H1 (cell line): ENCODE data around the gene GTF2A2. TPM values are rescaled to one million over a fixed set of nuclear protein-coding genes. Genes with fewer than 3 reads are reported as not detected.

Experiments used
- CTCF ChIA-PET: fragments of 300-600 bp; sonication (Branson Sonifier 250); formaldehyde crosslinking; loops from one replicate; lab custom pipeline; 2021; ENCODE audit not compliant: partially characterized antibody; lab: Charles Lee
- POLR2A ChIA-PET: fragments of 300-600 bp; sonication (Branson Sonifier 250); formaldehyde crosslinking; loops from one replicate; lab custom pipeline; 2021; ENCODE audit warnings: inconsistent platforms; ENCODE audit not compliant: partially characterized antibody; lab: Charles Lee
- DNase-seq, 2 experiments: peaks; one replicate each; pipeline versions ENCODE4 v3.0.0 to v3.0.0-alpha.2; 2010 to 2022; ENCODE audit warnings: low spot score in 2 of 2, low read depth in 1 of 2, mixed read lengths in 1 of 2
- FAIRE-seq: peaks from 2 replicates; lab custom pipeline; 2011; peaks lifted over from hg19 to GRCh38; lab: Jason Lieb, UNC
- H2AFZ ChIP-seq: 2 replicates; pipeline ENCODE4 v1.8.1; 2012; ENCODE audit warnings: low read length, inconsistent platforms
- H2AK5ac ChIP-seq: 2 replicates; pipeline ENCODE4 v1.6.1; 2013; ENCODE audit warnings: low read depth, low read length
- H2BK120ac ChIP-seq: replicated peaks from 2 replicates; pipeline ENCODE3; 2013; ENCODE audit warnings: low read depth, low read length, inconsistent platforms
- H2BK12ac ChIP-seq: 2 replicates; pipeline ENCODE4 v1.6.1; 2013; ENCODE audit warnings: low read depth, low read length
- H2BK15ac ChIP-seq: 2 replicates; pipeline ENCODE4 v1.6.1; 2013; ENCODE audit warnings: low read length
- H2BK20ac ChIP-seq: 2 replicates; pipeline ENCODE4 v1.6.1; 2013; ENCODE audit warnings: low read length
- H2BK5ac ChIP-seq: 2 replicates; pipeline ENCODE4 v1.6.1; 2013; ENCODE audit warnings: low read depth, low read length
- H3K14ac ChIP-seq: 2 replicates; pipeline ENCODE4 v1.6.1; 2013; ENCODE audit warnings: inconsistent platforms; ENCODE audit not compliant: insufficient read length
- H3K18ac ChIP-seq: 2 replicates; pipeline ENCODE4 v1.6.1; 2013; ENCODE audit warnings: low read length; ENCODE audit errors: extremely low read depth
- H3K23ac ChIP-seq: 2 replicates; pipeline ENCODE4 v1.6.1; 2013; ENCODE audit warnings: inconsistent platforms; ENCODE audit not compliant: insufficient read length
- H3K23me2 ChIP-seq: 2 replicates; pipeline ENCODE4 v1.6.1; 2013; ENCODE audit warnings: low read depth, low read length
- H3K27ac ChIP-seq: 2 replicates; pipeline ENCODE4 v1.6.1; 2011; ENCODE audit warnings: low read depth, low read length, inconsistent platforms
- H3K27me3 ChIP-seq, 4 experiments: replicated peaks in 1 of 4; 1 replicate in 1 of 4; 2 replicates in 3 of 4; pipeline versions ENCODE4 v1.6.1 to v1.8.1; 2011 to 2013; ENCODE audit warnings: low read length in 3 of 4, mild to moderate bottlenecking in 3 of 4, inconsistent platforms in 2 of 4, mixed read lengths in 2 of 4, moderate library complexity in 1 of 4; ENCODE audit not compliant: control insufficient read depth in 3 of 4, insufficient read depth in 3 of 4; ENCODE audit errors: extremely low read depth in 1 of 4
- H3K36me3 ChIP-seq, 4 experiments: 2 replicates each; pipeline versions ENCODE4 v1.6.1 to v1.8.1; 2011 to 2013; ENCODE audit warnings: mild to moderate bottlenecking in 4 of 4, low read length in 3 of 4, moderate library complexity in 2 of 4, control low read depth in 1 of 4, inconsistent platforms in 1 of 4; ENCODE audit not compliant: insufficient read depth in 4 of 4, control insufficient read depth in 2 of 4
- H3K4ac ChIP-seq: replicated peaks from 2 replicates; pipeline ENCODE3; 2013; ENCODE audit warnings: low read length, low read depth, mixed read lengths, inconsistent platforms; ENCODE audit not compliant: insufficient read length
- H3K4me1 ChIP-seq, 4 experiments: replicated peaks in 1 of 4; 1 replicate in 1 of 4; 2 replicates in 3 of 4; pipeline versions ENCODE4 v1.6.1 to v1.8.1; 2011 to 2013; ENCODE audit warnings: low read length in 3 of 4, inconsistent platforms in 2 of 4, mixed read lengths in 1 of 4; ENCODE audit not compliant: insufficient read depth in 4 of 4, control insufficient read depth in 3 of 4
- H3K4me2 ChIP-seq, 2 experiments: 2 replicates each; pipeline versions ENCODE4 v1.6.1 to v1.8.1; 2011 to 2013; ENCODE audit warnings: low read depth in 2 of 2, low read length in 2 of 2, control low read depth in 1 of 2, inconsistent platforms in 1 of 2, mild to moderate bottlenecking in 1 of 2; ENCODE audit not compliant: insufficient read depth in 1 of 2
- H3K4me3 ChIP-seq, 4 experiments: fragments of 200-600, 300-600 bp in 1 of 4; sonication (generic), shearing (Covaris generic), sonication (Bioruptor Twin) in 1 of 4; 2 replicates each; pipeline versions ENCODE4 v1.5.1 to v1.8.1; 2011 to 2016; ENCODE audit warnings: low read length in 4 of 4, low read depth in 3 of 4, control low read depth in 2 of 4, inconsistent platforms in 2 of 4, mild to moderate bottlenecking in 2 of 4, mixed read lengths in 1 of 4, moderate library complexity in 1 of 4; ENCODE audit not compliant: insufficient read depth in 2 of 4; ENCODE audit errors: extremely low read depth in 1 of 4
- H3K56ac ChIP-seq: replicated peaks from 2 replicates; pipeline ENCODE3; 2013; ENCODE audit warnings: low read depth, mild to moderate bottlenecking, mixed read lengths, low read length, inconsistent platforms; ENCODE audit not compliant: insufficient read length
- H3K79me1 ChIP-seq: 2 replicates; pipeline ENCODE4 v1.6.1; 2013; ENCODE audit warnings: low read depth, low read length, control low read depth
- H3K79me2 ChIP-seq, 2 experiments: 2 replicates each; pipeline versions ENCODE4 v1.6.1 to v1.8.1; 2012 to 2013; ENCODE audit warnings: low read length in 2 of 2, mild to moderate bottlenecking in 2 of 2, inconsistent platforms in 1 of 2; ENCODE audit not compliant: insufficient read depth in 2 of 2, control insufficient read depth in 1 of 2
- H3K9ac ChIP-seq, 4 experiments: replicated peaks in 1 of 4; 1 replicate in 1 of 4; 2 replicates in 3 of 4; pipeline versions ENCODE4 v1.6.1 to v1.8.1; 2011 to 2013; ENCODE audit warnings: low read depth in 3 of 4, low read length in 3 of 4, control low read depth in 2 of 4, mild to moderate bottlenecking in 2 of 4, moderate library complexity in 2 of 4, inconsistent platforms in 1 of 4; ENCODE audit errors: extremely low read depth in 1 of 4
- H3K9me3 ChIP-seq, 2 experiments: 2 replicates each; pipeline versions ENCODE4 v1.6.1 to v1.8.1; 2012 to 2013; ENCODE audit warnings: mild to moderate bottlenecking in 2 of 2, moderate library complexity in 2 of 2, control low read depth in 1 of 2, inconsistent platforms in 1 of 2, low read depth in 1 of 2, low read length in 1 of 2, mixed read lengths in 1 of 2; ENCODE audit not compliant: insufficient read depth in 2 of 2
- H4K20me1 ChIP-seq, 2 experiments: replicated peaks in 1 of 2; 2 replicates each; pipeline versions ENCODE3 to v1.8.1; 2011 to 2013; ENCODE audit warnings: inconsistent platforms in 2 of 2, low read length in 2 of 2, mild to moderate bottlenecking in 1 of 2; ENCODE audit not compliant: insufficient read depth in 2 of 2, control insufficient read depth in 1 of 2
- H4K5ac ChIP-seq: 2 replicates; pipeline ENCODE4 v1.6.1; 2013; ENCODE audit warnings: low read length, low read depth, mixed read lengths, inconsistent platforms; ENCODE audit not compliant: insufficient read length
- H4K8ac ChIP-seq: 2 replicates; pipeline ENCODE4 v1.8.0; 2013; ENCODE audit warnings: mild to moderate bottlenecking, moderate library complexity, low read length, inconsistent platforms; ENCODE audit not compliant: insufficient read depth; ENCODE audit errors: extremely low read depth
- H4K91ac ChIP-seq: replicated peaks from 2 replicates; pipeline ENCODE3; 2013; ENCODE audit warnings: low read length, mixed read lengths, inconsistent platforms; ENCODE audit not compliant: insufficient read length
- BCL11A ChIP-seq, 2 experiments: IDR thresholded peaks; one replicate each; pipeline ENCODE4 v1.6.1; 2011; ENCODE audit warnings: low read depth in 2 of 2, low read length in 2 of 2, mild to moderate bottlenecking in 2 of 2
- CTCF ChIP-seq, 3 experiments: IDR thresholded peaks; 1 replicate in 2 of 3; 2 replicates in 1 of 3; pipeline versions ENCODE4 v1.5.1 to v1.6.1; 2011; ENCODE audit warnings: low read length in 3 of 3, mild to moderate bottlenecking in 3 of 3, inconsistent platforms in 2 of 3, low read depth in 1 of 3, moderate library complexity in 1 of 3; ENCODE audit not compliant: insufficient read depth in 1 of 3; ENCODE audit errors: control extremely low read depth in 1 of 3
- EGR1 ChIP-seq: IDR thresholded peaks from 2 replicates; pipeline ENCODE4 v1.6.1; 2011; ENCODE audit warnings: low read depth, low read length, borderline replicate concordance
- EZH2 ChIP-seq: fragments of 200-600 bp; sonication (generic); IDR thresholded peaks from 2 replicates; pipeline ENCODE4 v1.7.1; 2012; ENCODE audit warnings: low read depth, mild to moderate bottlenecking, moderate library complexity, low read length, inconsistent platforms; ENCODE audit not compliant: severe bottlenecking
- FOSL1 ChIP-seq: IDR thresholded peaks from 2 replicates; pipeline ENCODE4 v1.6.1; 2011; ENCODE audit warnings: mild to moderate bottlenecking, low read depth, low read length, moderate library complexity; ENCODE audit not compliant: insufficient read depth
- HDAC2 ChIP-seq, 2 experiments: fragments of 300-600 bp in 1 of 2; sonication (generic) in 1 of 2; IDR thresholded peaks; 2 replicates each; pipeline ENCODE4 v1.6.1; 2011 to 2012; ENCODE audit warnings: low read depth in 2 of 2, low read length in 2 of 2, mild to moderate bottlenecking in 2 of 2, moderate library complexity in 2 of 2, borderline replicate concordance in 1 of 2, inconsistent platforms in 1 of 2
- HDAC6 ChIP-seq: IDR thresholded peaks from one replicate; pipeline ENCODE4 v1.7.1; 2012; ENCODE audit warnings: low read depth, mild to moderate bottlenecking, inconsistent platforms, low read length, moderate library complexity
- POU5F1 ChIP-seq: IDR thresholded peaks from 2 replicates; pipeline ENCODE4 v1.6.1; 2011; ENCODE audit warnings: low read depth, mild to moderate bottlenecking, low read length, moderate library complexity
- RXRA ChIP-seq: IDR thresholded peaks from 2 replicates; pipeline ENCODE4 v1.6.1; 2011; ENCODE audit warnings: low read depth, mild to moderate bottlenecking, low read length, moderate library complexity; ENCODE audit not compliant: insufficient read depth
- SRF ChIP-seq: IDR thresholded peaks from 2 replicates; pipeline ENCODE4 v1.6.1; 2011; ENCODE audit warnings: mild to moderate bottlenecking, low read depth, low read length, moderate library complexity
- TAF7 ChIP-seq: optimal IDR thresholded peaks from 2 replicates; pipeline ENCODE3; 2011; ENCODE audit warnings: low read depth, mild to moderate bottlenecking, inconsistent platforms, low read length, moderate library complexity, borderline replicate concordance
- WGBS, 2 experiments: shearing (Covaris generic) in 1 of 2; methylation state at CpG; one replicate each; pipeline versions ENCODE4 v1.1.6 to v1.1.7; 2013 to 2015; ENCODE audit warnings: low lambda C conversion rate in 2 of 2, mixed read lengths in 2 of 2, inconsistent platforms in 1 of 2, low coverage in 1 of 2, missing lambda C conversion rate in 1 of 2; ENCODE audit not compliant: insufficient replicate concordance in 2 of 2, insufficient coverage in 1 of 2, insufficient read length in 1 of 2; ENCODE audit errors: extremely low coverage in 1 of 2, missing lambda C conversion rate in 1 of 2; 5-methylcytosine and 5-hydroxymethylcytosine counted together
- polyA plus RNA-seq, 7 experiments: library from polyadenylated mRNA; depleted of rRNA in 3 of 7; stranded (reverse) in 5 of 7; unstranded in 2 of 7; fragments of >200 nt in 5 of 7; fragments of 200-250 nt in 2 of 7; gene quantifications; 1 replicate in 5 of 7; 2 replicates in 1 of 7; 4 replicates in 1 of 7; pipeline versions ENCODE4 v1.2.1 to v1.2.3, GENCODE V29; 2011 to 2013; ENCODE audit warnings: missing spikeins in 2 of 7, mixed read lengths in 2 of 7
- total RNA-seq: library from RNA; stranded (reverse); fragmentation: NEBNext Ultra II Directional; extraction: Animal tissue kit (Norgen Biotek cat#: 25700); gene quantifications from 2 replicates; pipeline ENCODE4 v1.2.1, GENCODE V29; 2021

GTF2A2 gene
- total and polyA plus RNA-seq, 2 of the 8 experiments (the other 6 are each of a cell fraction or from before 2014, with no cell fraction given): 52.2 to 161 TPM

GRCh38 chr15:59676565-59676964, 19.2 kb upstream of the GTF2A2 start:
- Histone ChIP-seq H4K5ac (no peak overlapping the region), H4K8ac (no peak overlapping the region), H4K91ac (no peak overlapping the region), H2AK5ac (no peak overlapping the region), H2BK12ac (no peak overlapping the region), H2BK20ac (no peak overlapping the region), H3K9me3 (no peaks in the 10 kb centered on the region), H2AFZ (no peak overlapping the region), H3K14ac (no peak overlapping the region), H3K4me1 (no peaks in the 10 kb centered on the region), H4K20me1 (peaks cover 0 to 4% of the 10 kb centered on the region in 2 experiments), H2BK5ac (no peak overlapping the region), H3K4me3 (no peak overlapping the region), H3K18ac (no peak overlapping the region), H2BK15ac (no peak overlapping the region), H3K79me1 (no peaks in the 10 kb centered on the region; the same call in 1 of the 2 replicates), H3K56ac (no peak overlapping the region), H3K27ac (no peak overlapping the region), H3K4ac (no peak overlapping the region), H3K79me2 (0 out of 4 replicates have a peak, but pooled peaks cover 0 to 3% of the 10 kb centered on the region in 2 experiments), H2BK120ac (no peak overlapping the region), H3K36me3 (peaks cover 6 to 76% (median 42%) of the 10 kb centered on the region in 4 experiments), H3K23ac (no peak overlapping the region), H3K4me2 (no peak overlapping the region), H3K27me3 (no peaks in the 10 kb centered on the region), H3K23me2 (no peaks in the 10 kb centered on the region), H3K9ac (no peak overlapping the region)
- FAIRE-seq: no peak
- POLR2A ChIA-PET: interaction anchor here (1.1 kb wide), 1 partner anchor 12 kb away, joined by 3 read pairs; no protein-coding TSS in a partner anchor
- DNase-seq: no peak
- WGBS, 2 experiments: 97% methylated on average over 23 of the region's 23 CpGs; no CpG with 5 or more reads in 1 of the 2 experiments
- CTCF ChIA-PET: interaction anchor here (1.0 kb wide), 1 partner anchor 44 kb away, joined by 3 read pairs; no protein-coding TSS in a partner anchor
- TF ChIP-seq POU5F1 (no peak), HDAC2 (IDR thresholded peaks at IDR 0.05; ENCODE audit: borderline replicate concordance in 1 of 2, low read depth in 2 of 2, low read length in 2 of 2) (no peak), CTCF (IDR thresholded peaks at IDR 0.05; ENCODE audit: control extremely low read depth in 1 of 3, insufficient read depth in 1 of 3, low read depth in 1 of 3, low read length in 3 of 3) (no peak), EGR1 (no peak), FOSL1 (no peak), TAF7 (no peak), BCL11A (IDR thresholded peaks at IDR 0.05; ENCODE audit: low read depth in 2 of 2, low read length in 2 of 2) (no peak), EZH2 (no peak), RXRA (no peak), SRF (no peak), HDAC6 (no peak)
